ENCODE data around the gene COQ3. TPM values are rescaled to one million over a fixed set of nuclear protein-coding genes. Genes with fewer than 3 reads are reported as not detected.

Gene COQ3
- total and polyA plus RNA-seq, 2 of the 4 experiments (the other 2 are of a cell fraction), result 8.2 to 8.9 TPM

- TF ChIP-seq MXI1 (IDR thresholded peaks at IDR 0.05; ENCODE audit: borderline replicate concordance, low read depth, low read length), result no peak
Measured at GRCh38 chr6:99416892-99417767, 23.1 kb upstream of the COQ3 start (continued).

GRCh38 chr6:99416226-99416625 lies 22.2 kb upstream of the COQ3 start:
- no peak overlapping the region for H2AK9ac ChIP-seq (replicated peaks; ENCODE audit: low read depth, low read length, poor library complexity)
- no peak overlapping the region for H2BK120ac ChIP-seq (ENCODE audit: low read depth, low read length)
- no peak overlapping the region for H3K27ac ChIP-seq (ENCODE audit: insufficient read depth, low read length)
- H3K18ac ChIP-seq (ENCODE audit: low read depth, low read length), result no peak overlapping the region
- intact Hi-C loops (cut with micrococcal nuclease) (no loop called here), in situ Hi-C loops (cut with MboI; ENCODE audit: low sequenced_read_pairs) (no loop called here), dilution Hi-C loops (cut with HindIII; ENCODE audit: low sequenced_read_pairs, unreplicated experiment) (no loop called here)
- no peak overlapping the region for H4K8ac ChIP-seq (ENCODE audit: low read depth in 2 of 2, low read length in 2 of 2)
- POLR2A ChIA-PET (ENCODE audit: unreplicated experiment), result no interaction called here
- no CpG with 5 or more reads among the region's 2 CpGs for WGBS, 2 experiments (ENCODE audit: extremely low coverage in 2 of 2, insufficient read length in 1 of 2)
- no peaks in the 10 kb centered on the region for H3K9me3 ChIP-seq (ENCODE audit: control insufficient read depth, insufficient read depth, low read length)
- no peak overlapping the region for H2BK20ac ChIP-seq (ENCODE audit: low read depth, low read length)
- no TSS peak for BruUV-seq (replicated peaks)
- no peak overlapping the region for H3K4me3 ChIP-seq (ENCODE audit: insufficient read depth, low read depth, low read length)
- H2BK15ac ChIP-seq (ENCODE audit: low read depth, low read length), result no peak overlapping the region
- ATAC-seq (ENCODE audit: low read depth) (no peak), DNase-seq (peak; percentile 36)
- no peaks in the 10 kb centered on the region for H3K27me3 ChIP-seq (ENCODE audit: control insufficient read depth, insufficient read depth, low read length)
- H3K56ac ChIP-seq (ENCODE audit: extremely low read depth, insufficient read depth, low read length), result no peak overlapping the region
- H3K36me3 ChIP-seq (ENCODE audit: control insufficient read depth, insufficient read depth, low read length), result peaks cover 7% of the 10 kb centered on the region
- no peak overlapping the region for H3K14ac ChIP-seq (replicated peaks; ENCODE audit: low read depth, low read length)
- peaks cover 10 to 41% of the 10 kb centered on the region in 2 experiments for H3K79me1 ChIP-seq (ENCODE audit: low read depth in 1 of 2, low read length in 2 of 2)
- H3K4ac ChIP-seq (ENCODE audit: low read depth, low read length), result no peak overlapping the region
- H3K9ac ChIP-seq (ENCODE audit: low read depth, low read length), result no peak overlapping the region
- no peaks in the 10 kb centered on the region for H3K4me1 ChIP-seq (ENCODE audit: control insufficient read depth, insufficient read depth, low read length)
- H3K23ac ChIP-seq (ENCODE audit: low read depth, low read length), result no peak overlapping the region
- no peak overlapping the region for H2AK5ac ChIP-seq (ENCODE audit: low read depth, low read length)
- no peak overlapping the region for H4K5ac ChIP-seq (ENCODE audit: low read depth, low read length)
- no peak overlapping the region for H2BK5ac ChIP-seq (ENCODE audit: low read depth, low read length, poor library complexity, severe bottlenecking)
- H4K91ac ChIP-seq (ENCODE audit: insufficient read depth, low read depth, low read length), result no peak overlapping the region
- no peak overlapping the region for H2AFZ ChIP-seq (replicated peaks; ENCODE audit: low read length, poor library complexity)
- CTCF ChIA-PET, result no interaction called here
- H3K9me1 ChIP-seq (ENCODE audit: insufficient read depth, low read length), result no peaks in the 10 kb centered on the region; the same call in 1 of the 2 replicates
- H3K4me2 ChIP-seq (ENCODE audit: low read depth, low read length), result no peak overlapping the region
- H4K20me1 ChIP-seq (ENCODE audit: insufficient read depth, low read length), result peaks cover 38% of the 10 kb centered on the region
- no peak for TF ChIP-seq MAFK (IDR thresholded peaks at IDR 0.05; ENCODE audit: low read depth, low read length)
- TF ChIP-seq SMC3 (IDR thresholded peaks at IDR 0.05; ENCODE audit: low read depth, low read length), result no peak
- no peak for TF ChIP-seq MAZ (IDR thresholded peaks at IDR 0.05; ENCODE audit: borderline replicate concordance, low read depth, low read length)
- no peak for TF ChIP-seq NFE2L2 (IDR thresholded peaks at IDR 0.05; ENCODE audit: low read depth, low read length)
- TF ChIP-seq MXI1 (IDR thresholded peaks at IDR 0.05; ENCODE audit: borderline replicate concordance, low read depth, low read length), result no peak
- TF ChIP-seq POLR2A (IDR thresholded peaks at IDR 0.05; ENCODE audit: low read depth, low read length), result no peak
- TF ChIP-seq ELK1 (IDR thresholded peaks at IDR 0.05; ENCODE audit: borderline replicate concordance, low read depth, low read length), result no peak
- no peak for TF ChIP-seq CEBPB (IDR thresholded peaks at IDR 0.05; ENCODE audit: low read depth, low read length)
- no peak for TF ChIP-seq RAD21 (IDR thresholded peaks at IDR 0.05; ENCODE audit: low read length)
- no peak for TF ChIP-seq RCOR1 (IDR thresholded peaks at IDR 0.05; ENCODE audit: insufficient replicate concordance, low read length)
- TF ChIP-seq BHLHE40 (IDR thresholded peaks at IDR 0.05; ENCODE audit: low read depth, low read length), result no peak
- TF ChIP-seq FOS (IDR thresholded peaks at IDR 0.05; ENCODE audit: low read depth, low read length), result no peak
- no peak for TF ChIP-seq RFX5 (IDR thresholded peaks at IDR 0.05; ENCODE audit: low read depth, low read length)
- no peak for TF ChIP-seq CTCF (conservative IDR thresholded peaks at IDR 0.05; ENCODE audit: low read depth, low read length)
